ENCODE data around the gene LHX8. TPM values are rescaled to one million over a fixed set of nuclear protein-coding genes. Genes with fewer than 3 reads are reported as not detected.
"Not testable (repeated sequence)": the region's sequence is repeated elsewhere in the genome, so short reads cannot be mapped to it uniquely, and the experiment has no call there.

Gene LHX8
- total RNA-seq, 2 donors from 2014 or later = not detected

DNA sequence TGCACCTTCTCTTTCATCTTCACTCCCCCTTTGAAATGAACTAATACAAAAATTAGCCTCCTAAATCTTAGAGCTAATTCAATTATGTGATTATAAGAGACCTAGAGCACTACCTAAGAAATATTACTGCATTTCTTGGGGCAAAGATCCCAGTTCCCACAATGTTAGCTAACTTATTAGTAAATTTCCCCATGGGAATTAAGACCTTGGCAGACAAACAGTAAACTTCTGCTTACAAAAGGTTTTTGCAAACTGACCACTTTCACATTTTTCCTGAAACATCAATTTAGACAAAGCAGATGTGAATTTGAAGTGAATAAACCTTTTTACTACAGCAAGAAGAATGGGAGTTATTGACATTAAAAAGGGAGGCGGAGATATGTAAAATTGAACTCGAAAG lies 34.6 kb upstream of the LHX8 start:
- Histone ChIP-seq H3K27ac (no peak overlapping the region), H3K4me1 (ENCODE audit: control insufficient read depth in 1 of 2, low read depth in 2 of 2) (no peaks in the 10 kb centered on the region), H3K36me3 (no peaks in the 10 kb centered on the region), H3K4me3 (no peak overlapping the region), H3K9me3 (no peaks in the 10 kb centered on the region), H3K27me3 (replicated peaks; ENCODE audit: insufficient read depth) (no peaks in the 10 kb centered on the region)
- TF ChIP-seq, protein P1, sequence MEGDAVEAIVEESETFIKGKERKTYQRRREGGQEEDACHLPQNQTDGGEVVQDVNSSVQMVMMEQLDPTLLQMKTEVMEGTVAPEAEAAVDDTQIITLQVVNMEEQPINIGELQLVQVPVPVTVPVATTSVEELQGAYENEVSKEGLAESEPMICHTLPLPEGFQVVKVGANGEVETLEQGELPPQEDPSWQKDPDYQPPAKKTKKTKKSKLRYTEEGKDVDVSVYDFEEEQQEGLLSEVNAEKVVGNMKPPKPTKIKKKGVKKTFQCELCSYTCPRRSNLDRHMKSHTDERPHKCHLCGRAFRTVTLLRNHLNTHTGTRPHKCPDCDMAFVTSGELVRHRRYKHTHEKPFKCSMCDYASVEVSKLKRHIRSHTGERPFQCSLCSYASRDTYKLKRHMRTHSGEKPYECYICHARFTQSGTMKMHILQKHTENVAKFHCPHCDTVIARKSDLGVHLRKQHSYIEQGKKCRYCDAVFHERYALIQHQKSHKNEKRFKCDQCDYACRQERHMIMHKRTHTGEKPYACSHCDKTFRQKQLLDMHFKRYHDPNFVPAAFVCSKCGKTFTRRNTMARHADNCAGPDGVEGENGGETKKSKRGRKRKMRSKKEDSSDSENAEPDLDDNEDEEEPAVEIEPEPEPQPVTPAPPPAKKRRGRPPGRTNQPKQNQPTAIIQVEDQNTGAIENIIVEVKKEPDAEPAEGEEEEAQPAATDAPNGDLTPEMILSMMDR (IDR thresholded peaks at IDR 0.05) = no peak
- DNase-seq (ENCODE audit: low spot score) = no peak
- no peak for ATAC-seq (ENCODE audit: insufficient number of reproducible peaks, low FRiP score, low read depth)

DNA sequence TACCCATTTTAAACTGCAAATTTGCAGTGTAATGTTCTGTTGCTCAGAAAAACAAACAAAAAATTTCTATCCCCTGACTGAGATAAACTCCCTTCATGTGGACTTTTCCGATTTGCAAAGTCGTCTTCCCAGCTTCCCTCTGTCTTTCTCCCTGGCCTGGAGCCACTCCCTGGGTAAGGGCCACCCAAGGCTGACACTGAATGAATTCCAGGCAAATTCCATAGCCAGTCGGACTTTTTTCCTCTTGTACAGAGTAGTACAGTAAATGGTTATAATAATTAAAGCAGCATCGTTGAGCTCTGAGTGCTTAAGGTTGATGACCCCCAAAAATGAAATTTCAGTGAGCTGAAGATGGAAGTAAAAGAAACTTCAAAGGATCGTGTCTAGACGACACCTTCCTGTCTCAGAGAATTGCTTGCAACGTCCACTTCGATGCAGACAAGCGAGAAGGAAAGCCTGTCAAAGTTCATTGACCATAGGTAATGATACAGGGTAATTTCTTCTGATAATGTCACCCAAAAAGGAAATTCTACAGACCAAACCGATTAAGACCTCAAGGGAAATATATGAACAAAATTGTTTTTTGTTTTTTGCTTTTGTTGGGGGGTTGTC lies 33.6 kb upstream of the LHX8 start:
- no peaks in the 10 kb centered on the region for H3K9me3 ChIP-seq
- no peaks in the 10 kb centered on the region for H3K36me3 ChIP-seq
- TF ChIP-seq, protein P1 (IDR thresholded peaks at IDR 0.05) = no peak
- DNase-seq (ENCODE audit: low spot score) (no peak), ATAC-seq (ENCODE audit: insufficient number of reproducible peaks, low FRiP score, low read depth) (no peak)
- no peaks in the 10 kb centered on the region for H3K4me1 ChIP-seq (ENCODE audit: control insufficient read depth in 1 of 2, low read depth in 2 of 2)
- H3K4me3 ChIP-seq = no peak overlapping the region
- no peak overlapping the region for H3K27ac ChIP-seq
- no peaks in the 10 kb centered on the region for H3K27me3 ChIP-seq (replicated peaks; ENCODE audit: insufficient read depth)

DNA sequence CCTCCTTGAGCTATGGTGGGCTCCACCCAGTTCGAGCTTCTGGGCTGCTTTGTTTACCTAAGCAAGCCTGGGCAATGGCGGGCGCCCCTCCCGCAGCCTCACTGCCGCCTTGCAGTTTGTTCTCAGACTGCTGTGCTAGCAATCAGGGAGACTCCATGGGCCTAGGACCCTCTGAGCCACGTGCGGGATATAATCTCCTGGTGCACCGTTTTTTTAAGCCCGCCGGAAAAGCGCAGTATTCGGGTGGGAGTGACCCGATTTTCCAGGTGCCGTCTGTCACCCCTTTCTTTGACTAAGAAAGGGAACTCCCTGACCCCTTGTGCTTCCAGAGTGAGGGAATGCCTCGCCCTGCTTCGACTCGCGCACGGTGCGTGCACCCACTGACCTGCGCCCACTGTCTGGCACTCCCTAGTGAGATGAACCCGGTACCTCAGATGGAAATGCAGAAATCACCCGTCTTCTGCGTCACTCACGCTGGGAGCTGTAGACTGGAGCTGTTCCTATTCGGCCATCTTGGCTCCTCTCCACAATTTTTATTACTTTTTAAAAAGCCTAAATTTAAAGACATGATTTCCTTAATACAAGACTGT lies 21.7 kb upstream of the LHX8 start:
- H3K36me3 ChIP-seq; H3K4me1 ChIP-seq (ENCODE audit: control insufficient read depth in 1 of 2, low read depth in 2 of 2); H3K9me3 ChIP-seq; H3K27me3 ChIP-seq (replicated peaks; ENCODE audit: insufficient read depth); ATAC-seq (ENCODE audit: insufficient number of reproducible peaks, low FRiP score, low read depth); H3K4me3 ChIP-seq; H3K27ac ChIP-seq; DNase-seq (ENCODE audit: low spot score): not testable (repeated sequence)

DNA sequence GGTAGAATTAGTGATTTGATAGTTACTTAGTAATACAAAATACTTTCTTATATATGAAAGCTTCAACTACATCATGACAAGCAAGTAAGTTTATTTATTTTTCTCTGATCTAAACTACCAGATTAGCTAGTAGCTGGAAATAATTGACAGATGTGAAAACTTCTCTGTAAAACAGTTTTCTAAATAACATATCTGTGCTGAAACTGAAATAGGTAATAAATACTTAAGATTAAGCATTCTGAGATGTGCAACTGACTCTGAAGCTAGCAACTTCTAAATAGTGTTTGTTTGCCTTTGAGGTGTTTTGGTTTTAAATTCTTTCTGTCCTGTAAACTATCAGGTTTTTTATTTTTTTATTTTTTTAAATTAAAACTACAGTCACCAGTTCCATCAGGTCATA lies 18.5 kb upstream of the LHX8 start:
- H3K27me3 ChIP-seq (replicated peaks; ENCODE audit: insufficient read depth) = no peaks in the 10 kb centered on the region
- DNase-seq (ENCODE audit: low spot score) = no peak
- ATAC-seq (ENCODE audit: insufficient number of reproducible peaks, low FRiP score, low read depth) = no peak
- no peaks in the 10 kb centered on the region for H3K4me1 ChIP-seq (ENCODE audit: control insufficient read depth in 1 of 2, low read depth in 2 of 2)
- H3K9me3 ChIP-seq = no peaks in the 10 kb centered on the region
- TF ChIP-seq, protein P1 (IDR thresholded peaks at IDR 0.05) = no peak
- no peak overlapping the region for H3K27ac ChIP-seq
- no peak overlapping the region for H3K4me3 ChIP-seq
- no peaks in the 10 kb centered on the region for H3K36me3 ChIP-seq

DNA sequence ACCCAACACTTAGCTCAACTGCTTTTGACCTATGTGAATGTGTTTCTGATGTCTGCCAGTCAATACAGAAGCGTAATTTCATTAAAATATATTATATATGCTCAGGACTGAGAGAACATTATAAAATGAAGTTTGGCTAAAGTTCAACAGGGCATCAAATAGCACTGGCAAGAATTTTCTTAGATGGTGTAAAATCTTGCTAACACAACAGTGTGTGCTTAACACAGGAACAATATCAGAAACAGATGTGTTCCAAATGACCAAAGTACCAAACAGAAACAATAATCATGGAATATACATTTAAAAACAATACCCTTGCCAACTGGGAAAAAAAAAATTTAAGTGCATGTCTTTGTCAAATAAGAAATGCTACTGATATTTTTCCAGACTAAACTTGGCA lies 10.4 kb upstream of the LHX8 start:
- Histone ChIP-seq H3K36me3 (no peaks in the 10 kb centered on the region), H3K9me3 (no peaks in the 10 kb centered on the region), H3K27ac (no peak overlapping the region), H3K4me3 (no peak overlapping the region), H3K4me1 (ENCODE audit: control insufficient read depth in 1 of 2, low read depth in 2 of 2) (no peaks in the 10 kb centered on the region), H3K27me3 (replicated peaks; ENCODE audit: insufficient read depth) (no peaks in the 10 kb centered on the region)
- TF ChIP-seq, protein P1 (IDR thresholded peaks at IDR 0.05) = no peak
- DNase-seq (ENCODE audit: low spot score) (no peak), ATAC-seq (ENCODE audit: insufficient number of reproducible peaks, low FRiP score, low read depth) (no peak)

DNA sequence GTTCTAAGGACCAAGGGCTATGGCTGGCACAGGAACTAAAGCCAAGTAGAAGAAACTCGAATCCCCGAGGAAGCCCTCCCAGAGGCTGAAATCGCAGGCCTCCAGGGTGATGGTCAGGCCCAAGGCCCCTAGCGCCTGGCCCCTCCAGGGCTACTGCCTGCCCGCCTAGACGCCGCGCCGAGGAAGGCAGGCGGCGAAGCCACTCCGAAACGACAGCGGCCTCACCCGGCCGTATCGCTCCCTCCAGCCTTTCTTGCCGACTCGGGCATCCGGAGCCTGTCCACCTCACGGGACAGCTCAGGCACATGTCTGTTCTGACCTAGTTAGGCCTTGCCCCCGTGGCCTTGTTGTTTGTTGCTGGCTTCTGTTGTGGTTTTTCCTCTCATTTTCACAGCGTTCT lies 9.7 kb upstream of the LHX8 start:
- H3K4me3 ChIP-seq = no peak overlapping the region
- TF ChIP-seq, protein P1 (IDR thresholded peaks at IDR 0.05) = no peak
- no peaks in the 10 kb centered on the region for H3K4me1 ChIP-seq (ENCODE audit: control insufficient read depth in 1 of 2, low read depth in 2 of 2)
- DNase-seq (ENCODE audit: low spot score) = no peak
- H3K36me3 ChIP-seq = no peaks in the 10 kb centered on the region
- no peak overlapping the region for H3K27ac ChIP-seq
- no peaks in the 10 kb centered on the region for H3K9me3 ChIP-seq
- no peak for ATAC-seq (ENCODE audit: insufficient number of reproducible peaks, low FRiP score, low read depth)
- H3K27me3 ChIP-seq (replicated peaks; ENCODE audit: insufficient read depth) = no peaks in the 10 kb centered on the region

Data from thoracic aorta (tissue), 2 donors.